ENCODE results near the gene NCKAP1.
"Not testable (repeated sequence)": the region's sequence is repeated elsewhere in the genome, so short reads cannot be mapped to it uniquely, and the experiment has no call there.

Gene NCKAP1

DNA sequence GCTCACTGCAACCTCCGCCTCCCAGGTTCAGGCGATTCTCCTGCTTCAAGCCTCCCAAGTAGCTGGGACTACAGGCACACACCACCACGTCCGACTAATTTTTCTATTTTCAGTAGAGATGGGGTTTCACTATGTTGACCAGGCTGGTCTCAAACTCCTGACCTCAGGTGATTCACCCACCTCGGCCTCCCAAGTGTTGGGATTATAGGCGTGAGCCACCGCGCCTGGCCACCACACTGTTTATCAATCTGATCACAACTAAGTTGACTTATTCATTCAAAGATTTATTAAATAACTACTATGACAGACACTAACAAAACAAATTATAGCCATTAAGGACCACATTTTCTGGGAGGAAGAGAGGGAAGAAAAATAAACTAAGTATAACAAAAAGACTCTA, 71.9 kb downstream of the NCKAP1 start:
- intact Hi-C loops (cut with DNase I), result not testable (repeated sequence)
- DNase-seq, result peak in 1 of 10 donors; percentile 70

DNA sequence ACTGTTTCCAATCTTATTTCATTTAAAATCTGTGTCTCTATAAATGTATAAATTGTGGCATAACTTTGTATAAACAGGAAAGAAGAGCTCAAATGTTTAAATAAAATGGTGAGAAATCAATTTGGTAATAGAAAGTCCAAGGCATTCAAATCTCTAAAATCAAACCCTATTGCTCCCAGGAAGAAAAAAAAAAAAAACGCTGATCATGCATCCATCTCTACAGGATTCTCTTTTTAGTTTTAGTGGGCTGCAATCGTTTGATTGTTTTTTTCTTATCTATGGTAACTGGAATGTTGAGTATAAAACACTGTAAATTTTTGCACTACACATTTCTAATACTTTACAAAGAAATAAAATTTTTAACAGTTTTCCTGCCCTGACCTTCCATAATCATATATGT, 75.6 kb downstream of the NCKAP1 start:
- no peak for DNase-seq
- intact Hi-C loops (cut with DNase I), result no loop called here

GRCh38 chr2:182960869-182961268, 77.4 kb downstream of the NCKAP1 start:
- DNase-seq; intact Hi-C loops (cut with DNase I): not testable (repeated sequence)

DNA sequence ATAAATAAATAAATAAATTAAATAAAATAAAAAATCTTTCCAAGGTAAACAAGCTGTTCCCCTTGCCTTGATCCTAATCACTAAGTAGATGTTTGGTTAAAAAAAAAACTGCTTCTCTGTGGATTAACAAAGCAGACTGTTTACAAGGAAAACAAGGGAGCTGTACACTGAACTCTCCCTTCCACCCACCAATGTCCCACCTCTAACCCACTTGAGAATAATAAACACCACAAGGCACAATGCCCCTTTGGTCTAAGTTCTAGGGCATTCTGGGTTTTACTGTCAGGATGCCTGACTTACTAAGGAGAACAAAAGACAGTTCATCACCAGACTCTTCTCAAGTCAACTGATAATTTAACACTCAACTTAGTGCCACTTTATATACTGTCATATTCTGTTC, 83.5 kb downstream of the NCKAP1 start:
- no peak for DNase-seq
- intact Hi-C loops (cut with DNase I), result no loop called here

DNA sequence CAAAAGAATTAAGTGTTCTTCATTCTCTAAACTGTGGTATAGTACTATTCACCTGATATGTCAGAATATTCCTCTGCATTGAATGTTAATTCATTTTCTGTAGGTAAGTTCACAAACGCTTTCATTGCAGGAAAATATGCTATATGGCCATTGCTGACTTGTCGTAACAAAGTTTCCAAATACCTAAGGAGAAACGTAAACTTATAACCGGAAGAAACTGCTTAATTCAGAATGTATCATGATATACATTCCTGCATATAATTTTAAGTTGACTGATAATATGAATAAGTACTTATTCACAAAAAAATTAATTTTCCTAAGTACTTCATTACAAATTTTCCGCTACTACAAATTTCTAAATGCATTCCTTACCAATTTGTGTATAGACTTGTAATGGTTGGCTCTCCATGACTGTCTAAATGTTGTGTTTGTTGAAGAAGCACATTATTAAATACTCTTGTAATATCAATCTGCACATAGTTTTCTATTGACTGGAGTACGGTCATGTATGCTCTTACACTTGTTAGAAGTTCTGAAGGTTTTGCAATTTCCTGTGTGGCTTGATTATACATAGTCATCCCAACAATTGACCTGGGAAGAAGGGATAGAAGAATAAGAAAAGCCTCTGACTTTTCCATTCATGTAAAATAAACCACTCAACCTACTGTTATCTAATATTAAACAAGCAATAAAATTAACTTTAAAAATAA, 85.4 kb downstream of the NCKAP1 start:
- intact Hi-C loops (cut with DNase I), result no loop called here
- DNase-seq, result no peak

- DNase-seq, result no peak
- intact Hi-C loops (cut with DNase I), result no loop called here
These were observed 86.2 kb downstream of the NCKAP1 start for GRCh38 chr2:182951948-182952663.

DNA sequence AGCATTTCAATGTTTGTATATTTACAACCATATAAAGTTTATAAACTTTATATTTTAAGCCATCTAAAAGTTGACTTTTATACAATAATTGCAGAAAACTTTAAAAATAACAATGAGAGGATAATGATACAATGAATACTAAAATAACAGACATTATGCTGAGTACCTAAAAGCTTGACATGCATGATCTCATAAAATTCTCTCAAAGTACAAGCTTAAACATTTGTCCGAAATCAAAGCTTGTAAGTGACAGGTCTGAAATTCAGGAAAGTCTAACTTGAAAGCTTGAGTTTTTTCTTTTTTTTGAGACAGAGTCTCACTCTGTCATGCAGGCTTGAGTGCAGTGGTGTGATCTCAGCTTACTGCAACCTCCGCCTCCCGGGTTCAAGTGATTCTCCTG, 87.7 kb downstream of the NCKAP1 start:
- no peak for DNase-seq
- intact Hi-C loops (cut with DNase I), result no loop called here

DNA sequence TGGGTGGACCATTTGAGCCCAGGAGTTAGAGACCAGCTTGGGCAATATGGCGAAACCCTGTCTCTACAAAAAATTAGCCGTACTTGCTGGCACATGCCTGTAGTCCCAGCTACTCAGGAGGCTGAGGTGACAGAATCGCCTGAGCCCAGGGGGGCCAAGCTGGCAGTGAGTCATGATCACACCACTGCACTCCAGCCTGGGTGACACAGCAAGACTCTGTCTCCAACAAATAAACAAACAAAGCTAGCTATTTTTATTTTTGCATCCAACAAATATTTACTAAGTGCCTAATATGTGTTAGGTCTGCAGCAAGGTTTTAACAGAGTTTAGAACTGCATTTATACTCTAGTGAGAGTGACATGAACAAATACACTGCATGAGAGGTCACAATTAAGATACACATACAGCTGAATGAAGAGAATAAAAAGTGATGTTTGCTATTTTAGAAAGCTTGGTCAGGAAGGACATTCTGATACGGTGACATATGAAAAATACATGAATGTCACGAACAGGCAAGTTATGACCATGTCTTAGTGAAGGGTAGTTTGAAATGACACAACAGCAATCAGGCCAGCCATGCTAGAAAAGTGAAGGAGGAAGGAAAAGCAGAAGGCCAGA, 88.6 kb downstream of the NCKAP1 start:
- peak in 1 of 10 donors; percentile 67 for DNase-seq
- intact Hi-C loops (cut with DNase I), result no loop called here

DNA sequence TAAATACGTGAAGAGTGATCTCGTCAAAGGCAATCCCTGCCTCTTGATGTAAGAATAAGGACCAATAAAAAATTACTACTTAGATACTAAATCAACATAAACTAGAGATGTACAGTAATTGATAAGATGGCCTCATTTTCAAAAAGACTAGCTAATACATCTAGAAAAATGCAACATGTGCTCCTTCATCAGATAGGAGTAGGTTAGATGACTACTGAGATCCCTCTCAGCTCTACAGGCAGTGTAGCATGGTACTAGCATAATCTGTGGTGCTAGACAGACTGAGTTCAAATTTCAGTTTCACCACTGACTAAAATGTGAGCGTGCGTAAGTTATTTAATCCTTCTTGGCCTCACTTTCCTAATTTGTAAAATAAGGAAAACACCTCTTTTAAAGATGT, 89.2 kb downstream of the NCKAP1 start:
- DNase-seq, result no peak
- intact Hi-C loops (cut with DNase I), result no loop called here

GRCh38 chr2:182946958-182947369, 91.3 kb downstream of the NCKAP1 start:
- no peak for DNase-seq
- intact Hi-C loops (cut with DNase I), result no loop called here

GRCh38 chr2:182943339-182943738, 94.9 kb downstream of the NCKAP1 start:
- DNase-seq, result no peak
- intact Hi-C loops (cut with DNase I), result no loop called here

- intact Hi-C loops (cut with DNase I), result no loop called here
- no peak for DNase-seq
These were observed 95.5 kb downstream of the NCKAP1 start for GRCh38 chr2:182942756-182943155.

DNA sequence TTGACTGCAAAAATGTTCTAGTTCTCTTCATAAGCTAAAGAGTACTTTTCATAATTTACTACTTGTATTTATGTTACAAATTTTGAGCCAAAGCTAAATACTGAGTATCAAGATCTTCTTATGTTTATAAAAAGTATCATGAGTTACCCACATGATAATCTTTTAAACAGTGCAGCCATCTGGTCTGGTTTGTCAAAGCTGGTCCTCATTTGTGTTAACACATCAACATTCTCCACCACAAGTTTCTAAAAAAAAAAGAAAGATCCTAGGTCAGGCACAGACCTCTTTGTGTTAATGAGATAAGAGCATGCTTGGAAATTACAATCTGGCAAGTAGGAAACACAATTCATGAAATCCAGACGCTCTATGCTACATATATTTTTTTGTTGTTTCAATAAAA, 96.3 kb downstream of the NCKAP1 start:
- DNase-seq, result no peak
- intact Hi-C loops (cut with DNase I), result no loop called here

GRCh38 chr2:182941121-182941722, 97.0 kb downstream of the NCKAP1 start:
- intact Hi-C loops (cut with DNase I), result no loop called here
- peak in 1 of 10 donors; percentile 39 for DNase-seq

- intact Hi-C loops (cut with DNase I), result no loop called here
- no peak for DNase-seq
These were observed 100.4 kb downstream of the NCKAP1 start for GRCh38 chr2:182937870-182938269.

DNA sequence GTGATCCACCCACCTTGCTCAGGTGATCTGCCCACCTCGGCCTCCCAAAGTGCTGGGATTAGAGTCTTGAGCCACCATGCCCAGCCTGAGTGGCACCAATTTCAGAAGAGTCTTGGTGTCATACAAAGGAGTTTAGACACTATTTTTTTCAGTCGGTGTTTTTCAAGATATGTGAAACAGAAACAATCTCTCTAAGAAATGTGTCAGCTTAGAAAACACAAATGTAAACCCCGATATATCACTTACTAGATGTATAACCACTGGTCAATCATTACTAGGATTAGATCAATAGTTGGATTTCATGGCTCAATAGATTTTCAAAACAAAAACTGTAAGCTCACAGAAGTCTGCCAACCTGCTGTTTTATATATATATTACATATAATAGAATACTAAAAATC, 104.6 kb downstream of the NCKAP1 start:
- no peak for DNase-seq
- intact Hi-C loops (cut with DNase I), result no loop called here

DNA sequence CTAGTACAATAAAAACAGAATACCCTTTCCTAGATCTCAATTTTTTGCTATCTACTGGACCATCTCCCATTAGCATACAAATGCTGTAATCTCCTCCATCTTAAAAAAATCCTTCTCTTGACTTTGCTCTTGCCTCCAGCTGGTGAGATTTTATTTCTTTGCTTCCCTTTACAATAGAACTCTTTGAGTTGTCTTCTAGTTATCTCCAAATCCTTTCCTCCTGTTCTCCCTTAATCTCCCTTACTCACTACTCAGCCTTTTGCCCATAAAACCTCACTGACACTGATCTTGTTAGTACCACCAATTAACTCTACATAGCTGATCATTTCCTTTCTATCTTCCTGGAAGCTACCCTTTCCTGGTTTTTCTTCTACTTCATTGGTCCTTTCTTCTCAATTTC, 108.3 kb downstream of the NCKAP1 start:
- no peak for DNase-seq
- intact Hi-C loops (cut with DNase I), result no loop called here

- no peak for DNase-seq
- intact Hi-C loops (cut with DNase I), result no loop called here
These were observed 114.0 kb downstream of the NCKAP1 start for GRCh38 chr2:182924306-182924705.

DNA sequence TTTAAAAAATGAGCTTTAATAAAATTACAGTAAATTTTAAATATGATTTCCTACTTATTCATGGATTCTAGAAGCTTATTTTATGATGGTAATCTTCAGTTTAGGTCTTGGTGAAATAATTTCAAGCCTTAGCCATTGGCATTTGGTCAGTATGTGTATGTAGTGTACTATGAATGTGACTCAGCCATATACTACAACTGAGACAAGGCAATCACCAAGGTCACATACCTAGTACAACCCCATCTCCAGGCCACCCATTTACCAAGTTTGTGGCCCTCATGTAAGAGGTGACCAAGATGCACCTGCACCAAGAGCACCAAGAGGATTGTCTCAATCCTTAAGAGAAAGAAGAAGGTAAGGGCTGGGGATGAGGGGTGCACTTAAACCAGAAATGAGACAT, 117.0 kb downstream of the NCKAP1 start:
- intact Hi-C loops (cut with DNase I), result no loop called here
- DNase-seq, result no peak

DNA sequence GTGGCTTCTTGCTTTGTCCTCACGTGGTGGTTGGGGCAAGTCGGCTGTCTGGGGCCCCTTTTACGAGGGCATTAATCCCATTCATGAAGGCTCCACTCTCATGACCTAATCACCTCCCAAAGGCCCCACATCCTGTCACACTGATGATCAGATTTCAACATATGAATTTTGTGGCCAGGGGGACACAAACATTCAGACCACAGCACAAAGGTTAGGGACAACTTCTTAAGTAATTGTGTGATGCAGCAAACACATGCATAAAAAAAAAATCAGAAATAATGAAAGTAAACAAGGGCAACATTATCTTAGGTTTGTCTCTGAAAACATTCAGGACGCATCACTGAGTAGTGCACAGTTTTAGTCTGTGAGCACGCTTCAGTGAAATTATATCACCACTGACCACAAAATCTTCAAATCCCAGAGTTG, 117.6 kb downstream of the NCKAP1 start:
- intact Hi-C loops (cut with DNase I), result no loop called here
- peak in 1 of 10 donors; percentile 35 for DNase-seq

- no peak for DNase-seq
- intact Hi-C loops (cut with DNase I), result no loop called here
These were observed 118.2 kb downstream of the NCKAP1 start for GRCh38 chr2:182920089-182920488.

Data from posterior cingulate gyrus (tissue), 11 donors.